GM10847 (cell line): ENCODE data around the gene POLN.

Experiments used
- POLR2A ChIP-seq: IDR thresholded peaks from 2 replicates; pipeline ENCODE4 v1.6.1; 2011; ENCODE audit not compliant: insufficient read length; ENCODE audit errors: extremely low read depth

The POLN gene

GRCh38 chr4:2175990-2176698, 65.8 kb downstream of the POLN start:
- no peak for TF ChIP-seq POLR2A

- no peak for TF ChIP-seq POLR2A
Observed at GRCh38 chr4:2174061-2174460, 67.9 kb downstream of the POLN start.

- no peak for TF ChIP-seq POLR2A
Observed at GRCh38 chr4:2172627-2173231, 69.2 kb downstream of the POLN start.

- no peak for TF ChIP-seq POLR2A
Observed at GRCh38 chr4:2172161-2172560, 69.8 kb downstream of the POLN start.

GRCh38 chr4:2168469-2169319, 73.2 kb downstream of the POLN start:
- TF ChIP-seq POLR2A = no peak

GRCh38 chr4:2166253-2166652, 75.7 kb downstream of the POLN start:
- no peak for TF ChIP-seq POLR2A

GRCh38 chr4:2165391-2165790, 76.5 kb downstream of the POLN start:
- TF ChIP-seq POLR2A = no peak

GRCh38 chr4:2163311-2163821, 78.6 kb downstream of the POLN start:
- no peak for TF ChIP-seq POLR2A

- no peak for TF ChIP-seq POLR2A
Observed at GRCh38 chr4:2159931-2160330, 82.0 kb downstream of the POLN start.

GRCh38 chr4:2155246-2155645, 86.7 kb downstream of the POLN start:
- no peak for TF ChIP-seq POLR2A

GRCh38 chr4:2154215-2154740, 87.6 kb downstream of the POLN start:
- no peak for TF ChIP-seq POLR2A

GRCh38 chr4:2151544-2151943, 90.4 kb downstream of the POLN start:
- no peak for TF ChIP-seq POLR2A

- TF ChIP-seq POLR2A = no peak
Observed at GRCh38 chr4:2150076-2150475, 91.8 kb downstream of the POLN start.

GRCh38 chr4:2142630-2143427, 99.1 kb downstream of the POLN start:
- TF ChIP-seq POLR2A = no peak
